ENCODE results near the gene CPN1.
"Not testable (repeated sequence)": the region's sequence is repeated elsewhere in the genome, so short reads cannot be mapped to it uniquely, and the experiment has no call there.

The CPN1 gene

DNA sequence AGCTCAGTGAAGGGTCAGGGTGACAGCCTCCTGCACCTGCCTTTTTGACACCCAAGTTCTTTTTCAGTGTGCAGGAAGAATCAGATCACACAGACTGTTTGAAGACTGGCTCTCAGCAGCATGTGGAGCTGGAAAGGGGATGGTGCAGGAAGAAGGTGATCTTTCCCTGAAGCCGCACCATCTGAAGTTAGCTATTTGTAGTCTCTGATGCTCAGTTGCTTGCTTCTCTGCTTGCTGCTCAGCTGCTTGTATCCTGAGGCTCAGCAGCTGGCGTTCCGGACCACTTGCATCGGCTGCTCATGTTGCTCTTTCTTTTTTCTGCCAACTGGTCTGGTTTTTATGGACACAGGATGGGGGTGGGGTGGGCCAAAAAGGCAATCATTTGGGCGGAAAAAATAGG is 56.1 kb downstream of the CPN1 start:
- in situ Hi-C loops (cut with HindIII; ENCODE audit: low sequenced_read_pairs), result no loop called here

GRCh38 chr10:100024748-100025147 is 56.9 kb downstream of the CPN1 start:
- in situ Hi-C loops (cut with HindIII; ENCODE audit: low sequenced_read_pairs), result no loop called here

- in situ Hi-C loops (cut with HindIII; ENCODE audit: low sequenced_read_pairs), result no loop called here
Observed at GRCh38 chr10:100022403-100022802, 59.3 kb downstream of the CPN1 start.

- in situ Hi-C loops (cut with HindIII; ENCODE audit: low sequenced_read_pairs), result no loop called here
Observed at GRCh38 chr10:100021322-100021721, 60.3 kb downstream of the CPN1 start.

DNA sequence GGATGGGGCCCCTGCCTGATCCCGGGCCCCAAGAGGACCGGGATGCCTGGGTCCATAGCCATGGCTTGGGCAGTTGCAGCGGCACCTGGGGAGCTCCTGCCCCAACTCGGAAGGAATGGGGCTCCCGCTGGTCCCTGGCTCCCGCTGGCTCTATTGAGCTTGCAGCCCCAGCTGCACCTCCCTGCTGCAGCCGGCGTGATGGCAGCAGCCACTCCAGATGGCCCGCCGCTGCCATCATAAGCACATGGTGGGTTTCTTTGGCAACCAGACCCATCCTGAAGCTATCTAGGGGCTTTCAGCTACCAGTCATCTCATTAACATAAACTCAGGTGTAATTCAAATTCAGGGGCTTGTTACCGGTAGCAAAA is 60.8 kb downstream of the CPN1 start:
- in situ Hi-C loops (cut with HindIII; ENCODE audit: low sequenced_read_pairs), result no loop called here

GRCh38 chr10:100020142-100020885 is 61.4 kb downstream of the CPN1 start:
- in situ Hi-C loops (cut with HindIII; ENCODE audit: low sequenced_read_pairs), result no loop called here

DNA sequence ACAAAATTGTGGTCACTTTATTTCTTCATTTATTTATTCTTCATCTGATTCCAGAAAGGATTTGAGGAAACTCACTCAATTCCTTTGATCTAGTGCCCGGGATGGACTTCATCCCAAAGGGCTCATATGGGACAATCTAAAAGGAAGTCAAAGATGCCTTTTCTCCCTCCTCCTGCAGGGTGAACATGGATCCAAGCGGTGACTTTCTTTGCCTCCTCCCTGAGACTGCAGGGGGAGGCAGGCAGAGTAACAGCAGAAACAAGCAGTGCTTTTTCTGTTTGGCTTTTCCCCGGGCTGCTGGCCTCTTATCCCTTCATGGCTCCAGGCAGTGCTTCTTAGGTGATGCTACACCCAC is 61.9 kb downstream of the CPN1 start:
- in situ Hi-C loops (cut with HindIII; ENCODE audit: low sequenced_read_pairs), result no loop called here

DNA sequence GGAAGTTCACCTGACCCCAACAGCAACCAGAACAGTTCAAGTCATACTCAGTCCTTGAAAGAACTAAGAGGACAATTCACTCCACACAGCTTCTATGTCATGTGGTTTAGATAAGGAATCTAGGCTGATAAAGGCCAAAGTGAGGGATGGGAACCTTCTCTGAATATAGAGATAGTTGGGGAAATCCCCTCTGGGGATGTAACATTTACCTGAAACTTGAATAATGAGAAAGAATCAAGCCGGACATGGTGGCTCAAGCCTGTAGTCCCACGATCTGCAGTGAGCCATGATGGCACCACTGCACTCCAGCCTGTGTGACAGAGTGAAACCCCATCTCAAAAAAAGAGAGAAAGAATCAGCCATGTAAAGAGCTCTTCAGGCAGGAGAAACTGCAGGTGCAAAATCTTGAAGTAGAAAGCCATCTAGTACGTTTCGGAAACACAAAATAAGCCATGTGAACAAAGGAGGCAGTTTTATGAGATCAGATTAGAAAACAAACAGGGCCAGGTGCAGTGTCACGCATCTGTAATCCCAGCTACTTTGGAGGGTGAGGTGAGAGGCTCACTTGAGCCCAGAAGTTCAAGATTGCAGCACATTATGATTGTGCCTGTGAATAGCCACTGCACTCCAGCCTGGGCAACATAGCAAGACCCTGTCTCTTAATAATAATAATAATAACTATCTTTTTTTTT is 67.5 kb downstream of the CPN1 start:
- in situ Hi-C loops (cut with HindIII; ENCODE audit: low sequenced_read_pairs), result no loop called here

DNA sequence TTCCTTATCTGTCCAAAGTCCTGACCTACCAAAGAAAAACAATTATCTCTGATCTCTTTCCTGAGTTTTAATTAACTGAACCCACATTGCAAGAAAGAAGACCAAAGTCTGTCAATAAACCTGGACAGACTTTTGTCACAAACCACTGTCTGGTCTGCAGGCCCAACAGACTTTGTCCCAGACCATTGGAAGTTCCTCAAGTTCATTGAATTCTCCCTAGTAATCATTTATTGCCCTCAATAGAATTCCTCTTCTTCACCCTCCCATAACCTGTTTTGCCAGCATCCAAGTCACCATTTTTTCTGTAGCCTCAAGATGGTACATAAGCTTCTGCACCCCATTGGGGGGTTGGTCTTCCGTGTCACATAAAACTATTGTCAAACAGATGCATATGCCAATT is 68.0 kb downstream of the CPN1 start:
- in situ Hi-C loops (cut with HindIII; ENCODE audit: low sequenced_read_pairs), result no loop called here

GRCh38 chr10:100011906-100012305 is 69.8 kb downstream of the CPN1 start:
- in situ Hi-C loops (cut with HindIII; ENCODE audit: low sequenced_read_pairs), result not testable (repeated sequence)

DNA sequence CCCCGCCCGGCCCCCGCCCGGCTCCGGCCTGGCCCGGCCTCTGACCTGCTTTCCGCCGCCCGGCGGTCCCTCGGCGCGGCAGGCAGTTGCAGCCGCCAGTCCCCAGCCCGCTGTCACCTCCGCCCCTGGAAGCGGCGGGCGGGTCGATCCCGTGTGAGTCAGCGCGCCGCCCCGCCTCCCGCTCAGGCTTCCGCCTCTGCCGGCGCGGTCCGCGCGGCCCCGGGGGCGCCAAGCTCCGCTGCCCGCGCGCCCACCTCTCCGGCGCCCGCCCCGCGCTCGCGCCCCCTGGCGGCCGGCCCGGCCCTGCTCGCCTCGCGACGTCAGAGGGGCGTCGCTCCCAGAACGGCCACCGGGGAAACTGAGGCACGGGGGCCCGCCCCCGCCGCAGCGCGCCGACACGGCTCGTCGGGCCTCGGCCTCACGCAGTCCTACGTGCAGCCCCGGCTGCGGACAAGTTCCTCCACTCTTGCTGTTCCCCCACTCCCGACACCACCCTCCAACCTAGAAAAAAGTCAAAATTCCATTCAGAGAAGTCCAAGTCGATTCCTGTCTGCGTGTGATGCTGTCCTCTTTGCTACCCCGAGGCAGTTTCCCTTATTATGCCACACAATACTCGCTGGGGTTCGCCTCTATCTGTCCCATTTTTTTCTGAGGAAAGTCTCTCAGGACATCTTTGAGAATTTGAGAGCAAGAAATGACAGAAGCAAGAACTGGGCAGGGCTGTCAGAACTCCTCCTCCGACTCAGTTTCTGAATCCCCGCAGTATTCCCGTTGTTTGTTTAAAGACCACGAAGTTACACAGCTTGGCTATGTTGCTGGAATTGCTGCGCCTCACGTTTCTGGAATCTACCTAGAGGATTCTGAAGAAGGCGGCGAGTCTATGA is 71.6 kb downstream of the CPN1 start, which contains the start of gene DNMBP:
TSS of gene DNMBP (minus strand) at position 155 of the 884 bp plus-strand sequence. CDS start 37,823 bp downstream, outside the sequence.
- in situ Hi-C loops (cut with HindIII; ENCODE audit: low sequenced_read_pairs), result no loop called here

GRCh38 chr10:100009283-100009792 is 72.3 kb downstream of the CPN1 start:
- in situ Hi-C loops (cut with HindIII; ENCODE audit: low sequenced_read_pairs), result no loop called here

- in situ Hi-C loops (cut with HindIII; ENCODE audit: low sequenced_read_pairs), result no loop called here
Observed at GRCh38 chr10:100008708-100009282, 72.9 kb downstream of the CPN1 start.

GRCh38 chr10:100008142-100008522 is 73.5 kb downstream of the CPN1 start:
- in situ Hi-C loops (cut with HindIII; ENCODE audit: low sequenced_read_pairs), result no loop called here

DNA sequence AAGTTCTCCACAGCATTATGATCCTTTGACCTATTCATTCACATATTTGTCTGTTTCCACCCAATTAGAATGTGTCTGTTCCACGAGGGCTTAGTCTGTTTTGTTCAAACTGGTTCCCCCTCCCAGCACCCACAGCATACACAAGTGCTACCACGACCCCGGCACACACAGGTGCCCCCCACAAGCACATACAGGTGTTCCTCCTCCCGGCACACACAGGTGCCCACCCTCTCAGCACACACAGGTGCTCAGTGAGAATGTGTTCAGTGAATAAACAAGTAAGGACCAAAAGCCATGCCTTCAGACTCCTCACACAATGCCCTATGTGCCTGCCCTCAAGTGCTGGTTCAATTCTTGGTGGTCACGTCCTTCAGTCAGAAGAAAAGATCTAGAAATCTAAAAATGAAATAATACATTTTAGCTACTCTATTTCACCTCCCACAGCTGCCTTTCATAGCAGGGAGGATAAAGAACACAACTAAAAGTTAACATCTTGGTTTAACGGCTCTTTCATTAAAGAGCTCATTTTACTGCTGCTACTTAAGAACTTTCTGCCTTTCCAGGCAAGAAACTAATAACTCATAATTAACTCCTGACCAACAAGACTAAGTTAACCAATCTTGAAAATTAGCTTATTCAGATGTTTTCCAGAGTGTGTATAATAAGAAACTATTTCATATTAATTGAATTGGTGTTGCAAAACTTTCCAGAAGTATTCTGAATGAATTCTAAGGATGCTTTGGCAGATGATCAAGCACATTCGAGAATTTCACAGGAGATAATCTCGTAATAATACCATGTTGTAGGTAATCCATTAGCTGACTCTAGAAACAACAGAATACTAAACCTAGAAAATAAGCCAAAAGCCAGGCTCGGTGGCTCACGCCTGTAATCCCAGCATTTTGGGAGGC is 74.2 kb downstream of the CPN1 start:
- in situ Hi-C loops (cut with HindIII; ENCODE audit: low sequenced_read_pairs), result no loop called here

DNA sequence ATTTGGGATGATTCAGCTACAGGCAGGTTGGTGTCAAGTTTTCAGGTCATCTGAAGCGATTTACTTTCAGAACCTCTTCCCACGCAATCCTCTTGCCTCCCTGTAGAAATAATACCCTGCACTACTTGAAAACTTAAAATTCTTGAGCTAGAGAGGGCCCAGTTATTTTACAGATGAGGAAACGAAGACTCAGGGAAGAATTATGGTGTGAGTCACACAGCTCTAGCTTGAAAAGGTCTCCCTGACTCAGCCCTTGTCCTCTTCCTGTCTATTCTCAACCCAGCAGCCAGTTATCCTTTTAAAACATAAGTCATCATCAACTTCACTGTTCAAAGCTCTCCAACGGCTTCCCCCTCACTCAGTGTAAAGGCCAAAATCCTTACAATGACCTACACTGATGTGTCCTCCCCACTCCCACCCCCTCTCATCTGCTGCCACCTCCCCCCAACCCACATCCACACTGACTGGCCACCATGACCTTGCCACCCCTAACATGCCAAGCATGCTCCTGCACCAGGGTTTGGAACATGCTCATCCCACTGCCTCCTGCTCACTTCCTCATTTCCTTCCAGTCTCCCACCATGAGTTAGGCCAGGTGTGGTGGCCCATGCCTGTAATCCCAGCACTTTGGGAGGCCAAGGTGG is 75.3 kb downstream of the CPN1 start:
- in situ Hi-C loops (cut with HindIII; ENCODE audit: low sequenced_read_pairs), result no loop called here

DNA sequence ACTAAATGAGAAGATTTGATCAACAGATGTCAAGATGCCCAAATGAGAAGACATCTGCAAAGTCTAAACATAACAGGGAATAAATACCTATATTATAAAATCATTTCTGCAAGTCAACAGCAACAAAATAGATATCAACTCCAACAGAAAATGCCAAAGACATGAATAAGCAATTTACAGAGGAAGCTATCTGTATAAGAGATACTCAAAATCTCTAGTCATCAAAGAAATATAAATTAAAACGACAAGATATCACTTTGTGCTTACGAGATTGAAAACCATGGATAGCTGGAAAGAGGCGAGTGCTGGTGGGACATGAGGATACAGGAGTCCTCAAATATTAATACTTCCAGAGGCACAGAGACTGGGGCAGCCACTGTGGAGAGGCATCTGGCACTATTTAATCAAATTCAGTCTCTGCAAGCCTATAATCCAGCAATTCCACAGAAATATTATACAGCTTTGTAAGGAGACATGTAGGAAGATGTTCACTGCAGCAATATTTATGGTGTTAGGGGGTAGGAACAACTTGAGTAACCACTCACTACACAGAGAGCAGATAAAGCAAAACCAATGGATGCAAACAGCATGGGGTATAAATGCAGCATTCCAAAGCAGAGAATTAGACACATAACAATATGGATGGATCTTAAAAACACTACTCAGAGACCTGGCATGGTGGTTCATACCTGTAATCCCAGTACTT is 76.7 kb downstream of the CPN1 start:
- in situ Hi-C loops (cut with HindIII; ENCODE audit: low sequenced_read_pairs), result no loop called here

DNA sequence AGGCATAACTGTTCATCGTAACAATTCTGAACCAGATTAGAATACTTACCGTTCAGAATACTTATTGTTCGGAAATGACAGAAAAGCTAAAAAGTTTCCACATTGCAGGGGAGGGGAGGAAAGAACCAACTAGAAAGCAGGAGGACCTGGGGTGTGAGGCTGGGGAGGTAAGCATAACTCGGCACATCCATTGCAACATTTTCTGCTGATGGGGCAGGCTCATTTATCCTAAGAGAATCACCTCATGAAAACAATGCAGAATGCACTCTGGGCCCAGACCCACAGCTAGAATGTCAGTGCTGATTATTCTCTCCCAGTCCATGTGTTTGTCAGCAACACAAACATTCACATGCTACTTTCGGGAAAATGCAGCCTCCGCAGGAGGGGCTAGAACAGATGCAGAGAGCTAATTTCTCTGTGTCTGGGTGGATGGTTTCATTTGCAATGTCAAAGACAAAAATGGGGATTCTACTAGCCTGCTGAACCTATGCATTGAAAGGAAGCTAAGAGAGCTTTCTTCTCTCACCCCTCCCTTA is 81.5 kb downstream of the CPN1 start:
- in situ Hi-C loops (cut with HindIII; ENCODE audit: low sequenced_read_pairs), result no loop called here
